ENCODE data around the gene CFAP141.

GRCh38 chr1:154159554-154159953, 46.6 kb downstream of the CFAP141 start:
- TF ChIP-seq CTCF (IDR thresholded peaks at IDR 0.05): no peak
- no peak for TF ChIP-seq POLR2A (IDR thresholded peaks at IDR 0.05)

Measured in right lobe of liver (tissue), 4 donors.